ENCODE measurements around the gene CAPG. TPM values are rescaled to one million over a fixed set of nuclear protein-coding genes. Genes with fewer than 3 reads are reported as not detected.
"Not testable (repeated sequence)": the region's sequence is repeated elsewhere in the genome, so short reads cannot be mapped to it uniquely, and the experiment has no call there.

The CAPG gene
- total and polyA plus RNA-seq, 2 donors from 2014 or later = 361 to 377 TPM

GRCh38 chr2:85418132-85419008 is 8.2 kb upstream of the CAPG start, which contains the start of gene SH2D6:
Gene SH2D6, plus strand, starts transcription at chr2:85418714. Its CDS starts 10,752 bp downstream, at chr2:85429466.
- peak within 1 kb of the TSS; percentile 58 to 88 (median 86) for H3K4me3 ChIP-seq (ENCODE audit: low read length in 3 of 3)
- intact Hi-C loops (cut with DNase I) = no loop called here
- no peaks in the 10 kb centered on the region for H3K27me3 ChIP-seq (ENCODE audit: control insufficient read depth, insufficient read depth, low read length)
- H3K9ac ChIP-seq (ENCODE audit: low read length in 3 of 3) = peak within 1 kb of the TSS; percentile 66 to 92 (median 82)
- FAIRE-seq = no peak
- peak; percentile 89 to 95 (median 92) for DNase-seq
- peaks cover 0 to 22% (median 20%) of the 10 kb centered on the region in 3 donors for H3K4me1 ChIP-seq (ENCODE audit: control insufficient read depth in 2 of 3, insufficient read depth in 2 of 3, low read depth in 1 of 3, low read length in 3 of 3)
- TF ChIP-seq, protein P1, sequence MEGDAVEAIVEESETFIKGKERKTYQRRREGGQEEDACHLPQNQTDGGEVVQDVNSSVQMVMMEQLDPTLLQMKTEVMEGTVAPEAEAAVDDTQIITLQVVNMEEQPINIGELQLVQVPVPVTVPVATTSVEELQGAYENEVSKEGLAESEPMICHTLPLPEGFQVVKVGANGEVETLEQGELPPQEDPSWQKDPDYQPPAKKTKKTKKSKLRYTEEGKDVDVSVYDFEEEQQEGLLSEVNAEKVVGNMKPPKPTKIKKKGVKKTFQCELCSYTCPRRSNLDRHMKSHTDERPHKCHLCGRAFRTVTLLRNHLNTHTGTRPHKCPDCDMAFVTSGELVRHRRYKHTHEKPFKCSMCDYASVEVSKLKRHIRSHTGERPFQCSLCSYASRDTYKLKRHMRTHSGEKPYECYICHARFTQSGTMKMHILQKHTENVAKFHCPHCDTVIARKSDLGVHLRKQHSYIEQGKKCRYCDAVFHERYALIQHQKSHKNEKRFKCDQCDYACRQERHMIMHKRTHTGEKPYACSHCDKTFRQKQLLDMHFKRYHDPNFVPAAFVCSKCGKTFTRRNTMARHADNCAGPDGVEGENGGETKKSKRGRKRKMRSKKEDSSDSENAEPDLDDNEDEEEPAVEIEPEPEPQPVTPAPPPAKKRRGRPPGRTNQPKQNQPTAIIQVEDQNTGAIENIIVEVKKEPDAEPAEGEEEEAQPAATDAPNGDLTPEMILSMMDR (IDR thresholded peaks at IDR 0.05; ENCODE audit: borderline replicate concordance, extremely low read depth, insufficient read depth) = no peak
- peak within 1 kb of the TSS; percentile 95 to 97 for H3K27ac ChIP-seq (ENCODE audit: low read depth in 2 of 2, low read length in 2 of 2)
- H3K36me3 ChIP-seq (ENCODE audit: control insufficient read depth in 2 of 3, insufficient read depth in 3 of 3, low read length in 3 of 3) = no peaks in the 10 kb centered on the region
- no peaks in the 10 kb centered on the region for H3K9me3 ChIP-seq (ENCODE audit: control insufficient read depth in 2 of 3, insufficient read depth in 1 of 3, low read length in 3 of 3)

DNA sequence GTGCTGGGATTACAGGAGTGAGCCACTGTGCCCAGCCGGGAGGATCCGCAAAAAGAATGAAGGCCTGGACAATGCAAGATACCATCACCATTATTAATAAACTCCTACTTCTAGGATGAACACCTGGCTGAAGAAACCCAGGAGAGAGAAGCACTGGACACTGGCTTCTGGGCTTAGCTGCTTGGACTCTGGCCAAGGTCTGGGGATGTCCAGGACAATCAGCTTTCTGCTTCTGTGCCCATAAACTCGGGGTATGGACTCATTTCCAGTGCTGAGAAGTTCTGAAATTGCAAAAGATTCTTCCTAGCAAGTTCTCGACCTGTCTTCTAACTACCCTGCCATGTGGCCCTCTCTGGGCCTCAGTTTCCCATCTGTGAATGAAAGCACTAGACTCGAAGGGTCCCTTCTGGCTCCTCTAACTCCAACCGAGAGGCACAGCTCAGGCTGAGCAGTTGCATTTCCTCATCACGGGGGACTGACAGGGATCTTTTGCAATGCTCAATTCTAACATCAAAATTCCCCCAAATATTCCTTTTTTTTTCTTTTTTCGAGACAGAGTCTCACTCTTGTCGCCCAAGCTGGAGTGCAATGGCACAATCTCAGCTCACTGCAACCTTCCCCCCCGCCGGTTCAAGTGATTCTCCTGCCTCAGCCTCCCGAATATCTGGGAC is 5.9 kb upstream of the CAPG start:
- no peaks in the 10 kb centered on the region for H3K36me3 ChIP-seq (ENCODE audit: control insufficient read depth in 2 of 3, insufficient read depth in 3 of 3, low read length in 3 of 3)
- no peak overlapping the region for H3K4me3 ChIP-seq (ENCODE audit: low read length in 3 of 3)
- FAIRE-seq = no peak
- H3K27ac ChIP-seq (ENCODE audit: low read depth in 2 of 2, low read length in 2 of 2) = no peak overlapping the region
- no peak for DNase-seq
- TF ChIP-seq, protein P1 (IDR thresholded peaks at IDR 0.05; ENCODE audit: borderline replicate concordance, extremely low read depth, insufficient read depth) = no peak
- no peaks in the 10 kb centered on the region for H3K27me3 ChIP-seq (ENCODE audit: control insufficient read depth, insufficient read depth, low read length)
- H3K9me3 ChIP-seq (ENCODE audit: control insufficient read depth in 2 of 3, insufficient read depth in 1 of 3, low read length in 3 of 3) = no peaks in the 10 kb centered on the region
- H3K4me1 ChIP-seq (ENCODE audit: control insufficient read depth in 2 of 3, insufficient read depth in 2 of 3, low read depth in 1 of 3, low read length in 3 of 3) = peaks cover 0 to 20% (median 17%) of the 10 kb centered on the region in 3 donors
- intact Hi-C loops (cut with DNase I) = no loop called here
- H3K9ac ChIP-seq (ENCODE audit: low read length in 3 of 3) = no peak overlapping the region

DNA sequence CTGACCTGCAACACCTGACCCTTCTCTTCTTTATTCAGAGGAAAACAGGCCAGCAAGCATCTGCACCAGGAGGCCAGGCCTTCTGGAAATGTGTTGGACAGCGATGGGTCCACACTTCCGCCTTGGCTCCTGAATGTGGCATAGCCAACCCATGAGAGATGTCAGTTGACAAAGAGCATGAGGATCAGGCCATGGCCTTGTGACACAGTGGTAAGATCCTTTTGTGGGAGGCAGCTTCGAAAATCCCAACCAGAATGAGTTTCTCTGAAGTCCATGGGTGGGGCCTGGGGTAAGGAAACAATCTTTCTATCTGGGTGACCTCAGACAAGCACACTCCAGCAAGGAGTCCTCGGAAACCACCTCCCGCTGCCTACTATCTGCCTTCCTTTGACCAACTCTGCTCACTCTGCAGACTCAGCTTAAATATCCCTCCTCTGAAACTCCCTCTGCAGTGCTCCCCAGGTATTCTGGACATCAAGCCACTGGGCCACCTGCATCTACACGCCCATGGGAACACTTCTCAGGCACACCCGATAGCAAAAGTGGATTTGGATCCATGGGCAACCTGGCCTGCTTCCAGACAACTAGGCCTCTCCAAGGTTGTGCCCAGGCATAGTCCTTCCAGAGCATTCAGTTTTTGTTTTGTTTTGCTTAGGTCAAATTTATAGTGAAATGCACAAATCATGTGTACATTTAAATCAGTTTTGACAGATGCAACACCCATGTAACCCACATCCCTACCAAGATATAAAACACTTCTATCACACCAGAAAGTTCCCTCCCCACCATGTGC is 4.8 kb upstream of the CAPG start:
- Histone ChIP-seq H3K4me1 (ENCODE audit: control insufficient read depth in 2 of 3, insufficient read depth in 2 of 3, low read depth in 1 of 3, low read length in 3 of 3) (peaks cover 0 to 15% (median 9%) of the 10 kb centered on the region in 3 donors), H3K4me3 (ENCODE audit: low read length in 3 of 3) (no peak overlapping the region), H3K27ac (ENCODE audit: low read depth in 2 of 2, low read length in 2 of 2) (peak overlapping the region in 1 of 2 donors; percentile 14), H3K36me3 (ENCODE audit: control insufficient read depth in 2 of 3, insufficient read depth in 3 of 3, low read length in 3 of 3) (no peaks in the 10 kb centered on the region), H3K9ac (ENCODE audit: low read length in 3 of 3) (no peak overlapping the region), H3K9me3 (ENCODE audit: control insufficient read depth in 2 of 3, insufficient read depth in 1 of 3, low read length in 3 of 3) (no peaks in the 10 kb centered on the region), H3K27me3 (ENCODE audit: control insufficient read depth, insufficient read depth, low read length) (no peaks in the 10 kb centered on the region)
- TF ChIP-seq, protein P1 (IDR thresholded peaks at IDR 0.05; ENCODE audit: borderline replicate concordance, extremely low read depth, insufficient read depth) = no peak
- no peak for FAIRE-seq
- intact Hi-C loops (cut with DNase I) = no loop called here
- peak in 1 of 5 donors; percentile 40 for DNase-seq

DNA sequence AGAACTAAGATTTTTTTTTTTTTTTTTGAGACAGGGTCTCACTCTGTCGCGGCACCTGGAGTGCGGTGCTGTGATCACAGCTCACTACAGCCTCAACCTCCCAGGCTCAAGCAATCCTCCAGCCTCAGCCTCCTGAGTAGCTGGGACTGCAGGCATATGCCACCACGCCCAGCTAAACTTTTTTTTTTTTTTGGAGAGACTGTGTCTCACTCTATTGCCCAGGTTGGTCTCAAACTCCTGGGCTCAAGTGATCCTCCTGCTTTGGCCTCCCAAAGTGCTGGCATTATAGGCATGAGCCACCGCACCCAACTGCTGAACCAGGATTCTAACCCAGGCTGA is 4.2 kb upstream of the CAPG start:
- peaks cover 0 to 18% (median 7%) of the 10 kb centered on the region in 3 donors for H3K4me1 ChIP-seq (ENCODE audit: control insufficient read depth in 2 of 3, insufficient read depth in 2 of 3, low read depth in 1 of 3, low read length in 3 of 3)
- H3K36me3 ChIP-seq (ENCODE audit: control insufficient read depth in 2 of 3, insufficient read depth in 3 of 3, low read length in 3 of 3); H3K27me3 ChIP-seq (ENCODE audit: control insufficient read depth, insufficient read depth, low read length); FAIRE-seq; intact Hi-C loops (cut with DNase I); DNase-seq; H3K9me3 ChIP-seq (ENCODE audit: control insufficient read depth in 2 of 3, insufficient read depth in 1 of 3, low read length in 3 of 3): not testable (repeated sequence)
- H3K27ac ChIP-seq (ENCODE audit: low read depth in 2 of 2, low read length in 2 of 2) = peak overlapping the region in 1 of 2 donors; percentile 14
- peak overlapping the region in 2 of 3 donors; percentile 34 to 43 for H3K9ac ChIP-seq (ENCODE audit: low read length in 3 of 3)
- peak overlapping the region in 2 of 3 donors; percentile 45 to 59 for H3K4me3 ChIP-seq (ENCODE audit: low read length in 3 of 3)
